Rectal smooth muscle tissue (tissue), 1 donor: Measurements from ENCODE around the gene BIN2.

Experiments
- H3K27ac ChIP-seq: one replicate; pipeline ENCODE4 v1.7.0; 2013; ENCODE audit warnings: low read depth, low read length, inconsistent platforms
- H3K27me3 ChIP-seq: one replicate; pipeline ENCODE4 v1.7.0; 2013; ENCODE audit warnings: low read length; ENCODE audit not compliant: control insufficient read depth, insufficient read depth
- H3K36me3 ChIP-seq: one replicate; pipeline ENCODE4 v1.7.0; 2013; ENCODE audit warnings: low read length; ENCODE audit not compliant: control insufficient read depth, insufficient read depth
- H3K4me1 ChIP-seq: one replicate; pipeline ENCODE4 v1.7.0; 2013; ENCODE audit warnings: low read length; ENCODE audit not compliant: control insufficient read depth, insufficient read depth
- H3K4me3 ChIP-seq: one replicate; pipeline ENCODE4 v1.7.0; 2013; ENCODE audit warnings: low read length
- H3K9ac ChIP-seq: one replicate; pipeline ENCODE4 v1.7.0; 2013; ENCODE audit warnings: low read length

BIN2 gene

DNA sequence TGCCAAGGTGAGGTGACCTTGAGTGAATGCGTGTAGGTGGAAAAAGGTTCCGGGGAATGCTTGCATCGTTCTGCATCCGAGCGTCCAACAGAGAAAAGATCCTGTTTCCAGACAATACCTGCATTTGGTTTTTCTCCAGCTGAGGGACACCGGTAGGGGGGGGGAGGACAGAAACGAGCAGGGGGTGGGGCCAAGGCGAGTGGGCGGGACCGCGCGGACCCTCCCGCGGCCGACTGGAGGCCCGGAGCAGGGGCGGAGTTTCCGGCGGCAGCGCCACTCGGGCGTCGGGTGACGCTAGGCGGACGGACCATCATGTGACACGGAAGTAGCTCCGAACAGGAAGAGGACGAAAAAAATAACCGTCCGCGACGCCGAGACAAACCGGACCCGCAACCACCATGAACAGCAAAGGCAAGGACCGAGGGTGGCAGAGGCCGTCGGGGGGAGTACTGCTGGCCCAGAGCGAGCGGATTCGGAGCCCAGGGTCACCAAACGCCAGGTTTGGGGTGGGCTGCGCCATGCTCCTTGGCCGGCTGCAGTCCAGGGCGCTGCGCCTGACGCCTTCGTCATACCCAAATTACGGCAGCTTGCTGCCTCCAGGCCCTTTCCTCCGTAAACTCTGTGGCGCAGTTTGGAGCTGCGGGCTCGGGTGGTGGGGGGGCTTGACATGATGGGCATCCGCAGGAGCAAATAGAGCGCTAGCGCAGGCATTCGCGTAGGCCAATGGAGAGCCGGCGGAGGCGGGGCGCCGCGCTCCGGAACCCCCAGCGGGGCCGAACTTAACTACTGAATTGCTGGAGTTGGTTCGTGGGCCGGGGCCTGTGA lies 85.3 kb downstream of the BIN2 start, which contains the start of gene DAZAP2:
Gene DAZAP2 (plus strand): TSS at position 317 of the 825 bp plus-strand sequence. CDS start 82 bp downstream, at position 399.
- Histone ChIP-seq H3K4me3 (peak within 1 kb of the TSS; percentile 96), H3K27me3 (no peaks in the 10 kb centered on the region), H3K36me3 (peaks cover 23% of the 10 kb centered on the region), H3K27ac (peak within 1 kb of the TSS; percentile 98), H3K9ac (peak within 1 kb of the TSS; percentile 99), H3K4me1 (peaks cover 16% of the 10 kb centered on the region)

DNA sequence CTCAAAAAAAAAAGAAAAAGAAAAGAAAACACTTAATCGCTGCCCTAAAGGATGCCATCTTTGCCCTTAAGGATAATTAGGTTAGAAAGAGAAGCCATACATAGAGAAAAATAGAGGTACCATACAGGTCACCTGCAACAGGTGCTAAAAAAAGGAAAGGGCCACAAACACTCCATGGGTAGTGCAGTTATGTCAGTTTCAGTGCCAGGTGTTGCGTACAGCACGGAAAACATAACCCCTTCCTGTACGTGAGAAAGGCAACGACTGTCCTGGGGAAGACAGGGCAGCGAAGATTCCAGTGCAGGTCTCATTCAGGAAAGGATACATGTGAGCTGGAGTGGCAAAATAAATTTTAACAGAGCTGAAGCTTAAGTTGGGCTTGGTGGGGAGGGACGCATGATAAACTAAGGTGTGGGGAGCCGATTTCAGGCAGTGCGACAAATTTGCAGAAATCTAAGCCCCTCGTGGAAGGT lies 85.9 kb downstream of the BIN2 start:
- Histone ChIP-seq H3K9ac (peak overlapping the region; percentile 69), H3K4me3 (peak overlapping the region; percentile 89), H3K27me3 (no peaks in the 10 kb centered on the region), H3K4me1 (peaks cover 16% of the 10 kb centered on the region), H3K36me3 (peaks cover 21% of the 10 kb centered on the region), H3K27ac (no peak overlapping the region)

DNA sequence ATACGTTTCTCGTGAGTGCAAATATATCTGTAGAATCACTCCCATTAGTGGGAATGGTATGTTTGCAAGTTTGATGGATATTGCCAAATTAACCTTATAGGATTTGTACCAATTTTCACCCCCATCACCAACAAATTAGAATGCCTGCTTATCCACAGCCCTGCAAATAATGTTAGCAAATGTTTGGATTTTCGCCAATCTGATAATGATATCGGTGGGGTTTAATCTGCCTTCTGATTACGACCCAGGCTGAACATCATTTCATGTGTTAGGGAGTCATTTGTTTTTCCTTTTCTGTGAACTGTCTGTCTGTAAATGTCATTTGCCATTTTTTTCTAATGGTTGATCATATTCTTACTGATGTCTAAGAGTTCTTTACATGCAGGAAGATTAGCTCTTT lies 89.4 kb downstream of the BIN2 start:
- Histone ChIP-seq H3K4me3 (no peak overlapping the region), H3K36me3 (no peaks in the 10 kb centered on the region), H3K9ac (no peak overlapping the region), H3K27ac (no peak overlapping the region), H3K4me1 (peaks cover 2% of the 10 kb centered on the region), H3K27me3 (no peaks in the 10 kb centered on the region)

DNA sequence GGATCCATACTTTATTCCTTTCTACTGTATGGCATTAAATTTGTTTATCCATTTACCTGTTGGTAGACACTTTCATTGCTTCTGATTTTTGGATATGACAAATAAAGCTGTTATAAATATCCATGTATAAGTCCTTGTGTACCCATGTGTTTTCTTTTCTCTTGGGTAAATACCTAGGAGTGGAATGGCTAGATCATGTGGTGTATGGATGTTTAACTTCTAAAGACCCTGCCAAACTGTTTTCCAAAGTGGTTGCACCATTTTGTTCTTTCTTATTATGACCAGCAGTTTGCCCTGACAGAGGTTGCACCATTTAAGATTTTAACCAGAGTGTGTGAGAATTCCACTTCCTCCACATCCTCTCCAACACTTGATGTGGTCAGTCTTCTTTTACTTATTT lies 91.3 kb downstream of the BIN2 start:
- no peak overlapping the region for H3K27ac ChIP-seq
- H3K27me3 ChIP-seq = no peaks in the 10 kb centered on the region
- no peaks in the 10 kb centered on the region for H3K36me3 ChIP-seq
- no peak overlapping the region for H3K9ac ChIP-seq
- H3K4me1 ChIP-seq = no peaks in the 10 kb centered on the region
- no peak overlapping the region for H3K4me3 ChIP-seq
